HG02852 (cell line): Measurements from ENCODE around the gene CRIP1.

Experiments used
- ATAC-seq: cut with Tn5 transposase; IDR thresholded peaks from one replicate; pipeline ENCODE4 v1.9.1; 2021; ENCODE audit warnings: mild to moderate bottlenecking, moderate library complexity; ENCODE audit not compliant: unreplicated experiment

CRIP1 gene

GRCh38 chr14:105503296-105503640, 16.6 kb downstream of the CRIP1 start:
- no peak for ATAC-seq

GRCh38 chr14:105503935-105504692, 17.4 kb downstream of the CRIP1 start:
- ATAC-seq: no peak

GRCh38 chr14:105505101-105505500, 18.4 kb downstream of the CRIP1 start:
- no peak for ATAC-seq

GRCh38 chr14:105507247-105507646, 20.6 kb downstream of the CRIP1 start:
- ATAC-seq: no peak

- ATAC-seq: no peak
Observed at GRCh38 chr14:105508069-105508468, 21.4 kb downstream of the CRIP1 start.

- no peak for ATAC-seq
Observed at GRCh38 chr14:105508601-105509000, 21.9 kb downstream of the CRIP1 start.

GRCh38 chr14:105517096-105517495, 30.4 kb downstream of the CRIP1 start:
- ATAC-seq: no peak

- no peak for ATAC-seq
Observed at GRCh38 chr14:105519946-105520698, 33.4 kb downstream of the CRIP1 start.

GRCh38 chr14:105525326-105525725, 38.6 kb downstream of the CRIP1 start:
- no peak for ATAC-seq

GRCh38 chr14:105525861-105526775, 39.4 kb downstream of the CRIP1 start, which contains the start of gene TMEM121:
Gene TMEM121, plus strand, starts transcription at chr14:105526583. Its CDS starts 2,252 bp downstream, at chr14:105528835.
- ATAC-seq: no peak

GRCh38 chr14:105526776-105527380, 40.2 kb downstream of the CRIP1 start:
- ATAC-seq: no peak

- ATAC-seq: no peak
Observed at GRCh38 chr14:105527381-105527825, 40.7 kb downstream of the CRIP1 start.

GRCh38 chr14:105527826-105528585, 41.3 kb downstream of the CRIP1 start:
- ATAC-seq: no peak

GRCh38 chr14:105528586-105529318, 42.1 kb downstream of the CRIP1 start:
- no peak for ATAC-seq

- ATAC-seq: no peak
Observed at GRCh38 chr14:105529319-105529568, 42.6 kb downstream of the CRIP1 start.

GRCh38 chr14:105529569-105530284, 43.0 kb downstream of the CRIP1 start:
- ATAC-seq: no peak

GRCh38 chr14:105530285-105531087, 43.8 kb downstream of the CRIP1 start:
- ATAC-seq: no peak
